Rectal smooth muscle tissue (tissue), 1 donor: ENCODE data around the gene ZFPL1.

Experiments used
- H3K27ac ChIP-seq: one replicate; pipeline ENCODE4 v1.7.0; 2013; ENCODE audit warnings: low read depth, low read length, inconsistent platforms
- H3K27me3 ChIP-seq: one replicate; pipeline ENCODE4 v1.7.0; 2013; ENCODE audit warnings: low read length; ENCODE audit not compliant: control insufficient read depth, insufficient read depth
- H3K36me3 ChIP-seq: one replicate; pipeline ENCODE4 v1.7.0; 2013; ENCODE audit warnings: low read length; ENCODE audit not compliant: control insufficient read depth, insufficient read depth
- H3K4me1 ChIP-seq: one replicate; pipeline ENCODE4 v1.7.0; 2013; ENCODE audit warnings: low read length; ENCODE audit not compliant: control insufficient read depth, insufficient read depth
- H3K4me3 ChIP-seq: one replicate; pipeline ENCODE4 v1.7.0; 2013; ENCODE audit warnings: low read length
- H3K9ac ChIP-seq: one replicate; pipeline ENCODE4 v1.7.0; 2013; ENCODE audit warnings: low read length

The ZFPL1 gene

GRCh38 chr11:65124480-65125196 is 40.6 kb downstream of the ZFPL1 start:
- H3K4me1 ChIP-seq, result peaks cover 7% of the 10 kb centered on the region

GRCh38 chr11:65125197-65126056 is 41.4 kb downstream of the ZFPL1 start:
- Histone ChIP-seq H3K9ac (no peak overlapping the region), H3K27me3 (no peaks in the 10 kb centered on the region), H3K4me3 (no peak overlapping the region), H3K27ac (no peak overlapping the region), H3K4me1 (peaks cover 7% of the 10 kb centered on the region), H3K36me3 (peaks cover 48% of the 10 kb centered on the region)

More at GRCh38 chr11:65124480-65125196, 40.6 kb downstream of the ZFPL1 start:
- Histone ChIP-seq H3K27me3 (no peaks in the 10 kb centered on the region), H3K36me3 (peaks cover 45% of the 10 kb centered on the region), H3K27ac (no peak overlapping the region), H3K9ac (no peak overlapping the region), H3K4me3 (no peak overlapping the region)

DNA sequence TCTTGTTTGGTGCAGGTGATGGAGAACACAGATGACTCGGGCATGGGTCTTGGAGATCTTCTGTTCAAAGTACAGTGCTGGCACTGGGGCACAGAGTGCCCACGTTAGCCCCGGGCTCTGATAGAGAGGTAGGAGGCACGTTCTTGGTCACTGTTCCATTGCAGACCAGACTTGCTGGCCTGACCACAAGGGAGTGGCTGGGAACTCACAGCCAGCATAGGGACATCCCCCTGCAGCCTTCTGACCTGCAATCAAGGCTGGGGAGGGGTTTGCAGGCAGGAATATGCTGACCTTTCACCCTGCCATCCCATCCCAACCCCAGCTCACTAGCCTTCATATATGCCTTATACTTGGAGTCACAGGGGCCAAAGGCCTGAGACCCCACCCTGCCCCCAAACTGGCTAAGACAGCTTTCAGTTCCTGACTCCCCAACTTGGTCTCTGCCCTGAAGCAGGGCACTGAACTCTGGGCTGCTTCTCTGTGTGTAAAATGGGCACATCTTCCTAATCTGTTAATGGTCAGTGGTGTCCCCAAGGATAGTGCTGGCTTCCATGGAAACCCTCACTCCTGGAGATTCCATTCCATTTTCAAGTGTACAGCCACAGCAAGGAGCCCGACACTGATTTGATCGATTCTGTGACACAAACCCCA is 42.7 kb downstream of the ZFPL1 start:
- Histone ChIP-seq H3K27me3 (no peaks in the 10 kb centered on the region), H3K27ac (no peak overlapping the region), H3K4me3 (no peak overlapping the region), H3K36me3 (peaks cover 54% of the 10 kb centered on the region), H3K4me1 (no peaks in the 10 kb centered on the region), H3K9ac (no peak overlapping the region)

GRCh38 chr11:65127473-65128181 is 43.6 kb downstream of the ZFPL1 start:
- no peak overlapping the region for H3K27ac ChIP-seq
- H3K9ac ChIP-seq, result no peak overlapping the region
- no peaks in the 10 kb centered on the region for H3K4me1 ChIP-seq
- H3K4me3 ChIP-seq, result no peak overlapping the region
- no peaks in the 10 kb centered on the region for H3K27me3 ChIP-seq
- peaks cover 62% of the 10 kb centered on the region for H3K36me3 ChIP-seq

- Histone ChIP-seq H3K9ac (no peak overlapping the region), H3K4me3 (no peak overlapping the region), H3K27me3 (no peaks in the 10 kb centered on the region), H3K27ac (no peak overlapping the region), H3K36me3 (peaks cover 67% of the 10 kb centered on the region), H3K4me1 (peaks cover 6% of the 10 kb centered on the region)
These were observed 44.4 kb downstream of the ZFPL1 start for GRCh38 chr11:65128182-65129145.

- Histone ChIP-seq H3K4me1 (peaks cover 7% of the 10 kb centered on the region), H3K27me3 (no peaks in the 10 kb centered on the region), H3K4me3 (no peak overlapping the region), H3K9ac (no peak overlapping the region), H3K27ac (no peak overlapping the region), H3K36me3 (peaks cover 63% of the 10 kb centered on the region)
These were observed 45.8 kb downstream of the ZFPL1 start for GRCh38 chr11:65129649-65130441.

- Histone ChIP-seq H3K27me3 (no peaks in the 10 kb centered on the region), H3K4me3 (no peak overlapping the region), H3K36me3 (peaks cover 58% of the 10 kb centered on the region), H3K27ac (no peak overlapping the region), H3K9ac (no peak overlapping the region), H3K4me1 (peaks cover 7% of the 10 kb centered on the region)
These were observed 46.8 kb downstream of the ZFPL1 start for GRCh38 chr11:65130631-65131416.

DNA sequence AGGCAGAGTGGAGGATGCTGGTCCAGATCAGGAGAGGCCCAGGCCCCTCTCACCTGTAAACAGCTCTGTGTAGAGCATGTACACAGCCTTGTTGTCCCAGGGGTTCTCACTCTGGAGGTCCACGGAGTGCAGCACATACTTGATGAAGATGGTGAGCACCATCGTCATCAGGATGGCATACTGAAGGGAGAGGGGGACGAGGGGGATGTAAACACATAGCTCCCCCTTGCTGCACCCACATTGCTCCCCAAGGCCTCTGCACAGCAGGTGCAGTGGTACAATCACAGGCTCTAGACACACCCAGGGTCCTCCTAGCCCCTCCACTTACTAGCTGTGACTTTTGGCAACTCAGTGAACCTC is 47.4 kb downstream of the ZFPL1 start:
- H3K36me3 ChIP-seq, result peaks cover 56% of the 10 kb centered on the region
- H3K27me3 ChIP-seq, result no peaks in the 10 kb centered on the region
- no peak overlapping the region for H3K9ac ChIP-seq
- no peak overlapping the region for H3K27ac ChIP-seq
- H3K4me1 ChIP-seq, result peaks cover 7% of the 10 kb centered on the region
- no peak overlapping the region for H3K4me3 ChIP-seq

DNA sequence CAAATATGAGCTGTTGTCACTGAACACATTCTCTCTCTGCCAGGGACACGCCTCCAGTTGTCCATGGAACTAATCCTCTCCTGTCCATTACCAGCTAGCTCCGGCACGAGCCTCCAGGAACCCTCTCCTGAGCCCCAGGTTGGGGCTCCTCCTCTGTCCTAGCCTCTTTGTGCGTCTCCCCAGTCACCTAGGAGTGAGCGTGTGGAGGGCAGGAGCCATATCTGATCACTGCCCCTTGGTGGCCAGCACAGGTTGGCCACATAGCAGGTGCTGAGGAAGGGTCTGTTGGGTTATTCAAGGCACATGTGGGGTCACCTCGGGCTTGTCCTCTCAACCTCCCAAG is 47.8 kb downstream of the ZFPL1 start:
- Histone ChIP-seq H3K4me1 (peaks cover 7% of the 10 kb centered on the region), H3K27me3 (no peaks in the 10 kb centered on the region), H3K36me3 (peaks cover 52% of the 10 kb centered on the region), H3K27ac (no peak overlapping the region), H3K9ac (no peak overlapping the region), H3K4me3 (peak overlapping the region; percentile 97)

DNA sequence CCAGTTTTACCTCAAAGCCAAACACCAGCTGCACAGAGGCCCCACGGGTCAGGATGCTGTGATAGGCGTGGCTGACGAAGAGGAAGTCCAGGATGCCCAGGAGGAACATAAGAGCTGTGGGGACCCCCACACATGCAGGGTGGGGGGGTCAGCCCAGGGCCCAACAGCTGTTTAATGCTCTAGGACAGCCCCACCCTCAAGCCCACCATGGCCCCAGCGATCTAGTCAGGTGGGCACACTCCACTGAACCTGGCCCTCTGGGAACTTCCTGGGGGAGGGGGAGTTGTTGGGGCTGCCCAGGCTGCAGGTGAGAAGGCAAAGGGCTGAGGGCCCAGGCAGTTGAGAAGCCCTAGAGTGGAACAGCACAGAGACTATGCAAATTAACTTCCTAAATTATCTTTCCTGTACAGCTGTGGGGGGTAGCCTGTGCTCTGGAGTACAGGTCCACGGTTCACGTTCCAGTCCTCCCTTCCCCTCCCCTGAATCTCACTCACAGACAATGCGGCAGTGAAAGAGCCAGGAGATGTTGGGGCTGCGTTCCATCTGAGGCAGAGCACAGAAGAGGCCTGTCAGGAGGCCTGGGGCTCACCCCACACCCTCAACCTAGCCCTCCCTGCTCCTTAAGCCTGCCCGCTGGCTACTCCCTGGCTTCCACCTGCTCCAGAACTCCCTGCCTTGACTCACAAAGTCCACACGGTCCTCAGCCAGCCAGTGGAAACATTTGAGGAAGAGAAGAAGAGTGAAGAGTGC is 48.4 kb downstream of the ZFPL1 start:
- Histone ChIP-seq H3K27ac (no peak overlapping the region), H3K4me3 (peak overlapping the region; percentile 97), H3K27me3 (no peaks in the 10 kb centered on the region), H3K9ac (no peak overlapping the region), H3K36me3 (peaks cover 50% of the 10 kb centered on the region), H3K4me1 (peaks cover 7% of the 10 kb centered on the region)
